Progenitor cell of endocrine pancreas (in vitro differentiated cells): ENCODE data around the gene PPP2R5C. TPM values are rescaled to one million over a fixed set of nuclear protein-coding genes. Genes with fewer than 3 reads are reported as not detected.

Source experiments
- DNase-seq: peaks from one replicate; pipeline ENCODE4 v3.0.0; 2021; ENCODE audit warnings: low spot score; ENCODE audit not compliant: unreplicated experiment
- H3K27ac Mint-ChIP-seq: 2 replicates; pipeline ENCODE4 v1.8.0; 2021; ENCODE audit warnings: mild to moderate bottlenecking, moderate library complexity, mixed read lengths
- H3K27me3 Mint-ChIP-seq: 2 replicates; pipeline ENCODE4 v1.8.0; 2021; ENCODE audit warnings: mixed read lengths
- H3K36me3 Mint-ChIP-seq: 2 replicates; pipeline ENCODE4 v1.8.0; 2022; ENCODE audit warnings: mixed read lengths; ENCODE audit not compliant: insufficient read depth
- H3K4me1 Mint-ChIP-seq: 2 replicates; pipeline ENCODE4 v1.8.0; 2021; ENCODE audit warnings: low read depth, mixed read lengths
- H3K4me3 Mint-ChIP-seq: 2 replicates; pipeline ENCODE4 v1.8.0; 2021; ENCODE audit warnings: low read depth, mild to moderate bottlenecking, moderate library complexity, mixed read lengths
- H3K9me3 Mint-ChIP-seq: 2 replicates; pipeline ENCODE4 v1.8.0; 2021; ENCODE audit warnings: low read depth, mixed read lengths
- CTCF ChIP-seq: fragments of 200-600 bp; sonication (generic); IDR thresholded peaks from one replicate; pipeline ENCODE4 v1.5.0; 2021; ENCODE audit warnings: antibody characterized with exemption, mild to moderate bottlenecking; ENCODE audit not compliant: unreplicated experiment
- total RNA-seq: library from RNA; stranded (reverse); gene quantifications from 2 replicates; pipeline ENCODE4 v1.2.1, GENCODE V29; 2021

Gene PPP2R5C
- total RNA-seq, 1 donor from 2014 or later, result 120 TPM

DNA sequence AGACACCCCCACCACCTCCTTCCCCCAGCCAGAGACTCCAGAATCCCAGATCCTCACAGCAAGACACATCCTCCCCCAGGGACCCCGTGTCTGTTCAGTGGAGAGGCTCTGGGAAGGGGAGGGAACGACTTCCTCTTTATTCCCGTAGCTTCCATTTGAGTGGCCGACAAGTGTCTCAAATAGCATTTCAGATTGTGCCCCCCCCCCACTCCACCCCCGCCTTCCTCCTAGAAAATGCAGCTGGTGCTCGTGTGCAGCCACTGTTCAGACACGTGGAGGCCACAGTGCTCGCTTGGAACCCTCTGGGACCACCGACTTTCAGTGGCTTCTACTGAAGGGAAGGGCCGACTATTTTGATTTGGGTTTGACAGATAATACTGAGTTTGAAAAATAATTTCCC is 14.3 kb downstream of the PPP2R5C start:
- Mint-ChIP-seq H3K4me3 (no peak overlapping the region), H3K9me3 (no peaks in the 10 kb centered on the region)

DNA sequence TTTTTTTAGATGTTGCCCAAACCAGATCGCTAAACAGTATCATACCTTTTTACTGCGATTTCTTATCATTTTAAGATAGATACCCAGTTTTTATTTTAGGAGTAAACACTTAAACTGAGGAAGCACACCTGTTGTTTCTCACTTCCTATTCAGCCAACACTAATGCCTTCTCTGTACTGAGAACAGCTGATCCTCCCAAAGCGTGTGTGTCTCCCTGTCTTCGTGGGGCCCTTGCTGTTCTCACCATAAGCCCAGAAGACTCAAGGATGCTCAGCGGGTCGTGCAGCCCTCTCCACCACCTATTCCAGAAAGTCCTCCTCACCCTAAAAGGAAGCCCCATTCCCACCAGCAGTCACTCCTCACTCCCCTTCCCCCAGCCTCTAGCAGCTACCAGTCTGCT is 14.8 kb downstream of the PPP2R5C start:
- Mint-ChIP-seq H3K27ac (no peak overlapping the region), H3K36me3 (peaks cover 2% of the 10 kb centered on the region), H3K27me3 (peaks cover 31% of the 10 kb centered on the region), H3K9me3 (no peaks in the 10 kb centered on the region), H3K4me3 (no peak overlapping the region), H3K4me1 (peaks cover 2% of the 10 kb centered on the region)
- no peak for DNase-seq
- no peak for TF ChIP-seq CTCF

More for the DNA sequence above, 14.3 kb downstream of the PPP2R5C start:
- DNase-seq, result no peak
- Mint-ChIP-seq H3K4me1 (peaks cover 2% of the 10 kb centered on the region), H3K27ac (no peak overlapping the region), H3K27me3 (peaks cover 28% of the 10 kb centered on the region), H3K36me3 (peaks cover 2% of the 10 kb centered on the region)
- no peak for TF ChIP-seq CTCF

- H3K4me3 Mint-ChIP-seq, result no peak overlapping the region
- peaks cover 31% of the 10 kb centered on the region for H3K27me3 Mint-ChIP-seq
- no peak for DNase-seq
- peaks cover 2% of the 10 kb centered on the region for H3K4me1 Mint-ChIP-seq
- no peaks in the 10 kb centered on the region for H3K9me3 Mint-ChIP-seq
- no peak overlapping the region for H3K27ac Mint-ChIP-seq
- H3K36me3 Mint-ChIP-seq, result peaks cover 2% of the 10 kb centered on the region
- no peak for TF ChIP-seq CTCF
These were observed 18.9 kb downstream of the PPP2R5C start for GRCh38 chr14:101780390-101780789.

- Mint-ChIP-seq H3K4me1 (peaks cover 2% of the 10 kb centered on the region), H3K27ac (no peak overlapping the region), H3K27me3 (peaks cover 31% of the 10 kb centered on the region), H3K4me3 (peak overlapping the region; percentile 44), H3K36me3 (peaks cover 2% of the 10 kb centered on the region), H3K9me3 (no peaks in the 10 kb centered on the region)
- DNase-seq, result no peak
- TF ChIP-seq CTCF, result no peak
These were observed 19.4 kb downstream of the PPP2R5C start for GRCh38 chr14:101780887-101781239.

GRCh38 chr14:101781240-101782061 is 19.9 kb downstream of the PPP2R5C start:
- peaks cover 2% of the 10 kb centered on the region for H3K4me1 Mint-ChIP-seq
- peak; percentile 8 for TF ChIP-seq CTCF
- H3K36me3 Mint-ChIP-seq, result peaks cover 2% of the 10 kb centered on the region
- DNase-seq, result no peak
- H3K9me3 Mint-ChIP-seq, result no peaks in the 10 kb centered on the region
- H3K27ac Mint-ChIP-seq, result no peak overlapping the region
- H3K27me3 Mint-ChIP-seq, result peaks cover 31% of the 10 kb centered on the region
- H3K4me3 Mint-ChIP-seq, result peak overlapping the region; percentile 44
